Measurements from ENCODE around the gene PABPC1L2B.
"Not testable (repeated sequence)": the region's sequence is repeated elsewhere in the genome, so short reads cannot be mapped to it uniquely, and the experiment has no call there.

DNA sequence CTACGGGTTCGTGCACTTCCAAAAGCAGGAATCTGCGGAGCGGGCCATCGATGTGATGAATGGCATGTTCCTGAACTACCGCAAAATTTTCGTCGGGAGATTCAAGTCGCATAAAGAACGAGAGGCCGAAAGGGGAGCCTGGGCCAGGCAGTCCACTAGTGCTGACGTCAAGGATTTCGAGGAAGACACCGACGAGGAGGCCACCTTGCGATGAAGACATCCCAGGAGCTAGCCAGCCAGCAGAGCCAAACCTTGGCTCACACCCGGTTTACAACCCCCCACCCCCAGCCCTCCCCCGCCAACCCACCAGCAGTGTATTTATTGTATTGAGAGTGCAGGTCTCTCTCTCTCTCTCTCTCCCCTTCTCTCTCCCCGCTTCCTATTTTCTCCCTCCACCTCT lies 1.3 kb downstream of the PABPC1L2B start:
- TF ChIP-seq EP300 (IDR thresholded peaks at IDR 0.05) = not testable (repeated sequence)
- TF ChIP-seq, protein P1, sequence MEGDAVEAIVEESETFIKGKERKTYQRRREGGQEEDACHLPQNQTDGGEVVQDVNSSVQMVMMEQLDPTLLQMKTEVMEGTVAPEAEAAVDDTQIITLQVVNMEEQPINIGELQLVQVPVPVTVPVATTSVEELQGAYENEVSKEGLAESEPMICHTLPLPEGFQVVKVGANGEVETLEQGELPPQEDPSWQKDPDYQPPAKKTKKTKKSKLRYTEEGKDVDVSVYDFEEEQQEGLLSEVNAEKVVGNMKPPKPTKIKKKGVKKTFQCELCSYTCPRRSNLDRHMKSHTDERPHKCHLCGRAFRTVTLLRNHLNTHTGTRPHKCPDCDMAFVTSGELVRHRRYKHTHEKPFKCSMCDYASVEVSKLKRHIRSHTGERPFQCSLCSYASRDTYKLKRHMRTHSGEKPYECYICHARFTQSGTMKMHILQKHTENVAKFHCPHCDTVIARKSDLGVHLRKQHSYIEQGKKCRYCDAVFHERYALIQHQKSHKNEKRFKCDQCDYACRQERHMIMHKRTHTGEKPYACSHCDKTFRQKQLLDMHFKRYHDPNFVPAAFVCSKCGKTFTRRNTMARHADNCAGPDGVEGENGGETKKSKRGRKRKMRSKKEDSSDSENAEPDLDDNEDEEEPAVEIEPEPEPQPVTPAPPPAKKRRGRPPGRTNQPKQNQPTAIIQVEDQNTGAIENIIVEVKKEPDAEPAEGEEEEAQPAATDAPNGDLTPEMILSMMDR (IDR thresholded peaks at IDR 0.05) = not testable (repeated sequence)

Data from tibial nerve (tissue), 4 donors.